HCT116 (cell line): ENCODE results near the gene TXLNA. TPM values are rescaled to one million over a fixed set of nuclear protein-coding genes. Genes with fewer than 3 reads are reported as not detected.

Experiments
- ATAC-seq: fragments of 200-7000 bp; cut with Tn5 transposase; 2 replicates; pipeline ENCODE4 v1.9.1; 2020; ENCODE audit warnings: mild to moderate bottlenecking, moderate library complexity
- BruUV-seq: library from RNA; stranded (reverse); fragments of 400-500 nt; replicated peaks from 2 replicates; lab custom pipeline; 2021; lab: Mats Ljungman, UMichigan
- CTCF ChIA-PET: fragments of 300-600 bp; sonication (Branson Sonifier 250); formaldehyde crosslinking; loops from one replicate; lab custom pipeline; 2021; ENCODE audit warnings: antibody characterized with exemption; lab: Charles Lee
- POLR2A ChIA-PET: fragments of 300-600, 350-600 bp; sonication (Branson Sonifier 250); formaldehyde crosslinking; loops from one replicate; lab custom pipeline; 2021; ENCODE audit warnings: antibody characterized with exemption; lab: Charles Lee
- RAD21 ChIA-PET, 2 experiments: fragments of 300-600 bp; sonication (Branson Sonifier 250); formaldehyde crosslinking; loops; one replicate each; lab custom pipeline; 2023; ENCODE audit warnings: low total read pairs in 2 of 2; ENCODE audit not compliant: uncharacterized antibody in 2 of 2, unreplicated experiment in 2 of 2, low non-redundant PET in 1 of 2; lab: Charles Lee
- DNase-seq: peaks from one replicate; pipeline ENCODE4 v3.0.0-alpha.2; 2010; ENCODE audit warnings: low read depth, low spot score
- H2AFZ ChIP-seq: fragments of 200-600 bp; shearing (Covaris generic), sonication (generic); 2 replicates; pipeline ENCODE4 v1.6.1; 2017; ENCODE audit warnings: low read depth, mixed run types, mixed read lengths, antibody characterized with exemption, low read length; ENCODE audit not compliant: poor library complexity, severe bottlenecking
- H3K27ac ChIP-seq: 2 replicates; pipeline ENCODE4 v1.5.1; 2012; ENCODE audit warnings: low read depth, low read length
- H3K27me3 ChIP-seq: fragments of 200-600 bp; sonication (generic); 2 replicates; pipeline ENCODE4 v1.6.1; 2016; ENCODE audit warnings: mixed run types, low read length, mixed read lengths; ENCODE audit not compliant: insufficient read depth
- H3K36me3 ChIP-seq, 2 experiments: fragments of 200-500 bp in 1 of 2; fragments of 200-600 bp in 1 of 2; sonication (Bioruptor generic) in 1 of 2; sonication (generic) in 1 of 2; 2 replicates each; pipeline versions ENCODE4 v1.5.1 to v1.6.1; 2014 to 2016; ENCODE audit warnings: low read length in 2 of 2, inconsistent platforms in 1 of 2, mixed read lengths in 1 of 2, mixed run types in 1 of 2; ENCODE audit not compliant: insufficient read depth in 2 of 2, control insufficient read depth in 1 of 2
- H3K4me1 ChIP-seq, 2 experiments: fragments of 200-600 bp in 1 of 2; sonication (generic) in 1 of 2; 2 replicates each; pipeline versions ENCODE4 v1.5.1 to v1.6.1; 2012 to 2017; ENCODE audit warnings: low read length in 2 of 2, inconsistent platforms in 1 of 2, mild to moderate bottlenecking in 1 of 2, mixed read lengths in 1 of 2, mixed run types in 1 of 2, moderate library complexity in 1 of 2; ENCODE audit not compliant: insufficient read depth in 2 of 2, control insufficient read depth in 1 of 2
- H3K4me2 ChIP-seq: fragments of 200-600 bp; sonication (generic); 2 replicates; pipeline ENCODE4 v1.6.1; 2017; ENCODE audit warnings: mixed run types, low read length, mixed read lengths
- H3K4me3 ChIP-seq, 2 experiments: fragments of 200-600 bp in 1 of 2; sonication (generic) in 1 of 2; replicated peaks in 1 of 2; 2 replicates each; pipeline ENCODE4 v1.5.1; 2011 to 2016; ENCODE audit warnings: low read length in 2 of 2, control low read depth in 1 of 2, low read depth in 1 of 2, mild to moderate bottlenecking in 1 of 2, mixed read lengths in 1 of 2, mixed run types in 1 of 2
- H3K79me2 ChIP-seq: fragments of 200-600 bp; sonication (generic); 2 replicates; pipeline ENCODE4 v1.6.1; 2017; ENCODE audit warnings: mild to moderate bottlenecking, mixed run types, low read length, moderate library complexity, mixed read lengths; ENCODE audit not compliant: insufficient read depth
- H3K9ac ChIP-seq: fragments of 200-600 bp; sonication (generic); 2 replicates; pipeline ENCODE4 v1.6.1; 2016; ENCODE audit warnings: low read length, mixed read lengths
- H3K9me2 ChIP-seq: fragments of 200-600 bp; sonication (generic), shearing (Covaris generic); 2 replicates; pipeline ENCODE4 v1.6.1; 2017; ENCODE audit warnings: mixed run types, mild to moderate bottlenecking, moderate library complexity; ENCODE audit not compliant: insufficient read depth
- H3K9me3 ChIP-seq, 2 experiments: fragments of 200-500 bp in 1 of 2; fragments of 200-600 bp in 1 of 2; sonication (Bioruptor generic) in 1 of 2; sonication (generic) in 1 of 2; 2 replicates each; pipeline ENCODE4 v1.6.1; 2014 to 2017; ENCODE audit warnings: low read length in 2 of 2, mixed read lengths in 2 of 2, inconsistent platforms in 1 of 2, low read depth in 1 of 2, mild to moderate bottlenecking in 1 of 2, mixed run types in 1 of 2, moderate library complexity in 1 of 2; ENCODE audit not compliant: control insufficient read depth in 1 of 2, insufficient read depth in 1 of 2
- H4K20me1 ChIP-seq: fragments of 200-600 bp; sonication (generic), shearing (Covaris generic); 2 replicates; pipeline ENCODE4 v1.6.1; 2017; ENCODE audit warnings: mixed run types, mild to moderate bottlenecking, moderate library complexity; ENCODE audit not compliant: insufficient read depth
- CBX3 ChIP-seq: IDR thresholded peaks from 2 replicates; pipeline ENCODE4 v1.6.1; 2012; ENCODE audit warnings: low read depth
- CEBPB ChIP-seq: IDR thresholded peaks from 2 replicates; pipeline ENCODE4 v1.6.1; 2012; ENCODE audit warnings: low read depth
- EGR1 ChIP-seq: IDR thresholded peaks from 2 replicates; pipeline ENCODE4 v1.6.1; 2012; ENCODE audit warnings: low read depth
- EZH2phosphoT487 ChIP-seq: fragments of 200-600 bp; IDR thresholded peaks from 2 replicates; pipeline ENCODE4 v1.6.1; 2018; ENCODE audit warnings: antibody characterized with exemption, borderline replicate concordance
- FOSL1 ChIP-seq: IDR thresholded peaks from 2 replicates; pipeline ENCODE4 v1.6.1; 2012; ENCODE audit warnings: low read depth
- POLR2A ChIP-seq: IDR thresholded peaks from 2 replicates; pipeline ENCODE4 v1.7.0; 2011; ENCODE audit warnings: borderline replicate concordance; ENCODE audit not compliant: insufficient read depth, insufficient read length; ENCODE audit errors: extremely low read depth
- RAD21 ChIP-seq: IDR thresholded peaks from 2 replicates; pipeline ENCODE4 v1.6.1; 2012; ENCODE audit warnings: low read depth, mild to moderate bottlenecking
- SIN3A ChIP-seq: IDR thresholded peaks from 2 replicates; pipeline ENCODE4 v1.6.1; 2012; ENCODE audit warnings: low read depth
- SP1 ChIP-seq: IDR thresholded peaks from 2 replicates; pipeline ENCODE4 v1.6.1; 2012; ENCODE audit warnings: low read depth
- YY1 ChIP-seq: IDR thresholded peaks from 2 replicates; pipeline ENCODE4 v1.6.1; 2011; ENCODE audit warnings: low read length, low read depth, moderate library complexity, mild to moderate bottlenecking; ENCODE audit not compliant: insufficient replicate concordance; ENCODE audit errors: extremely low read depth
- ZFX ChIP-seq: fragments of 450-650 bp; IDR thresholded peaks from 2 replicates; pipeline ENCODE4 v1.6.1; 2017
- ZNF274 ChIP-seq: fragments of 200-500 bp; sonication (Bioruptor generic); IDR thresholded peaks from 2 replicates; pipeline ENCODE4 v1.6.1; 2014; ENCODE audit warnings: mild to moderate bottlenecking, low read depth, low read length, inconsistent platforms
- intact Hi-C: fragments of 100-400 bp; cut with micrococcal nuclease; formaldehyde crosslinking; loops from 2 replicates; pipeline ENCODE4 v1.10.0; 2022
- total RNA-seq: library from RNA; stranded (reverse); gene quantifications from one replicate; pipeline ENCODE4 v1.2.1, GENCODE V29; 2021; ENCODE audit not compliant: unreplicated experiment
- TF ChIP-seq, protein P1 (sequence below): IDR thresholded peaks from 2 replicates; pipeline ENCODE4 v1.6.1; 2012; ENCODE audit warnings: low read depth

Gene TXLNA
- total RNA-seq, 1 experiment from 2014 or later, result 37.2 TPM

DNA sequence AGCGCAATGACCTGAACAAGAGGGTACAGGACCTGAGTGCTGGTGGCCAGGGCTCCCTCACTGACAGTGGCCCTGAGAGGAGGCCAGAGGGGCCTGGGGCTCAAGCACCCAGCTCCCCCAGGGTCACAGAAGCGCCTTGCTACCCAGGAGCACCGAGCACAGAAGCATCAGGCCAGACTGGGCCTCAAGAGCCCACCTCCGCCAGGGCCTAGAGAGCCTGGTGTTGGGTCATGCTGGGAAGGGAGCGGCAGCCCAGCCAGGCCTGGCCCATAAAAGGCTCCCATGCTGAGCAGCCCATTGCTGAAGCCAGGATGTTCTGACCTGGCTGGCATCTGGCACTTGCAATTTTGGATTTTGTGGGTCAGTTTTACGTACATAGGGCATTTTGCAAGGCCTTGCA is 15.5 kb downstream of the TXLNA start:
- H3K79me2 ChIP-seq, result 0 out of 2 replicates have a peak, but pooled peaks cover 6% of the 10 kb centered on the region
- H3K36me3 ChIP-seq, result peaks cover 43 to 68% of the 10 kb centered on the region in 2 experiments
- no peaks in the 10 kb centered on the region; the same call in 1 of the 2 replicates for H4K20me1 ChIP-seq
- H3K27ac ChIP-seq, result no peak overlapping the region
- H3K4me2 ChIP-seq, result no peak overlapping the region
- H3K4me3 ChIP-seq, result no peak overlapping the region
- ChIA-PET POLR2A (no interaction called here), RAD21 (no interaction called here), CTCF (no interaction called here)
- ATAC-seq (no peak), DNase-seq (no peak)
- no peak overlapping the region for H2AFZ ChIP-seq
- no peaks in the 10 kb centered on the region for H3K9me3 ChIP-seq
- H3K27me3 ChIP-seq, result no peaks in the 10 kb centered on the region
- H3K4me1 ChIP-seq, result peaks cover 2 to 5% of the 10 kb centered on the region in 2 experiments; a peak in 3 of 4 replicates
- no peak overlapping the region for H3K9ac ChIP-seq
- H3K9me2 ChIP-seq, result no peaks in the 10 kb centered on the region
- intact Hi-C loops, result no loop called here
- TF ChIP-seq EZH2phosphoT487, result no peak
- no peak for TF ChIP-seq SP1
- no peak for TF ChIP-seq FOSL1
- TF ChIP-seq EGR1, result no peak
- TF ChIP-seq, protein P1, sequence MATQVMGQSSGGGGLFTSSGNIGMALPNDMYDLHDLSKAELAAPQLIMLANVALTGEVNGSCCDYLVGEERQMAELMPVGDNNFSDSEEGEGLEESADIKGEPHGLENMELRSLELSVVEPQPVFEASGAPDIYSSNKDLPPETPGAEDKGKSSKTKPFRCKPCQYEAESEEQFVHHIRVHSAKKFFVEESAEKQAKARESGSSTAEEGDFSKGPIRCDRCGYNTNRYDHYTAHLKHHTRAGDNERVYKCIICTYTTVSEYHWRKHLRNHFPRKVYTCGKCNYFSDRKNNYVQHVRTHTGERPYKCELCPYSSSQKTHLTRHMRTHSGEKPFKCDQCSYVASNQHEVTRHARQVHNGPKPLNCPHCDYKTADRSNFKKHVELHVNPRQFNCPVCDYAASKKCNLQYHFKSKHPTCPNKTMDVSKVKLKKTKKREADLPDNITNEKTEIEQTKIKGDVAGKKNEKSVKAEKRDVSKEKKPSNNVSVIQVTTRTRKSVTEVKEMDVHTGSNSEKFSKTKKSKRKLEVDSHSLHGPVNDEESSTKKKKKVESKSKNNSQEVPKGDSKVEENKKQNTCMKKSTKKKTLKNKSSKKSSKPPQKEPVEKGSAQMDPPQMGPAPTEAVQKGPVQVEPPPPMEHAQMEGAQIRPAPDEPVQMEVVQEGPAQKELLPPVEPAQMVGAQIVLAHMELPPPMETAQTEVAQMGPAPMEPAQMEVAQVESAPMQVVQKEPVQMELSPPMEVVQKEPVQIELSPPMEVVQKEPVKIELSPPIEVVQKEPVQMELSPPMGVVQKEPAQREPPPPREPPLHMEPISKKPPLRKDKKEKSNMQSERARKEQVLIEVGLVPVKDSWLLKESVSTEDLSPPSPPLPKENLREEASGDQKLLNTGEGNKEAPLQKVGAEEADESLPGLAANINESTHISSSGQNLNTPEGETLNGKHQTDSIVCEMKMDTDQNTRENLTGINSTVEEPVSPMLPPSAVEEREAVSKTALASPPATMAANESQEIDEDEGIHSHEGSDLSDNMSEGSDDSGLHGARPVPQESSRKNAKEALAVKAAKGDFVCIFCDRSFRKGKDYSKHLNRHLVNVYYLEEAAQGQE, result no peak
- no peak for TF ChIP-seq CBX3
- TF ChIP-seq POLR2A, result no peak
- no peak for TF ChIP-seq YY1
- no peak for TF ChIP-seq CEBPB
- no peak for TF ChIP-seq ZNF274
- no peak for TF ChIP-seq SIN3A
- TF ChIP-seq ZFX, result no peak
- TF ChIP-seq RAD21, result no peak
- TF ChIP-seq, all 23 proteins: peak for 0
- BruUV-seq, result no TSS peak
